NCI-H2029 (cell line): ENCODE measurements around the gene EEA1.

Experiments
- DNase-seq: peaks from one replicate; lab custom pipeline; 2025; lab: John Stamatoyannopoulos, UW

EEA1 gene

DNA sequence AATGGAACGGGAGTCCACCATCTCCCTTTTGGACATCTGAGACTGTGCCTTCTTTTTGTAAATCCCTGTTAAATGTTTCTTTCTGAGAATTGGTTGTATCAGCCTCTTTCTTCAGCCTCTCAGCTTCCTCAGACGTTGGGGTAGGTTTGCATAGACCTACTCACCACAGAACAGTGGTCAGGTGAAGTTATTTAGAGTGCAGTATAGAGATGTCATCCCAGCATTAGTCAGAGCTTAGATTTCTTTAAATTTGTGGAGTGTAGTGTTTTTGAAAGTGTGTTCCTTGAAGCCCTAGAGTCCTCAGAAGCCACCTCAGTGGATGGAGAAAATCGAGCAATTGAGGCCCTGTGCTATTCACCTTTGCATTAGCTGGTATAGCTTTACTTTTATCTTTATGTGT, 8.9 kb upstream of the EEA1 start:
- DNase-seq, result no peak

DNA sequence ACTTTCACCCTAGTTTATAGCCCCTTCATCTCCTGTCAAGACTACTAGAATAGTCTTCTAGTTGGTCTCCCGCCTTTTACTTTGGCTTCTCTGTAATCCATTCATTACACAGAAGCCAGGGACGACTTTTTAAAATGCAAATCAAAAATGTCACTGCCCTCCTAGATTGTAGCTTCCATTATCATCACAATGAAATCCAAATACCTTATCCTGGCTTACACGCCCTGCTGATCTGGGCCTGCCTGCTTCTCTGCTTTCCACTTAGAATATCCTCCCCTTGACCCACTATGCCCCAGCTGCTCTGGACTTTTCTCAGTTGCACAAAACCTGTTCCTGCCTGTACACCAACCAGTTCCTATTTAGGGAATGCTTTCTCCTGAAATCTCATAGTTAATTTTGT, 4.5 kb upstream of the EEA1 start:
- no peak for DNase-seq

DNA sequence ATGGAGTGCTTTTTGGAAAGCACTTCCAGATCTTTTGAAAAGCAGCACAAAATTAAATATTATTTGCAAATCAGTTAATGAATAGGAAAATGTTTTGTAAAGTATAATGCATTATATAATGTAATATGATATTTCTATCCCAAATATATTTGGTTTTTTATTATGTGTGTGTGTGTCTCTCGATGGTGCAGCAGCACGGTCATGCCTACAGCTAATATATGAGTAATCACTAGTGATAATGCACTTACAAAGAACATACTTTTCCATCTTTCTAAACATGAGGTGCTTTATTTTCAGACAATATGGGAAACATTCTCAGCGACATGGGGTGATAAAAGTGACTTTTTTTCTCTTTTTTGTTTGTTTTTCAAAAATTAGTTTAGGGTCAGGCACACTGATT, 1.3 kb upstream of the EEA1 start:
- no peak for DNase-seq

DNA sequence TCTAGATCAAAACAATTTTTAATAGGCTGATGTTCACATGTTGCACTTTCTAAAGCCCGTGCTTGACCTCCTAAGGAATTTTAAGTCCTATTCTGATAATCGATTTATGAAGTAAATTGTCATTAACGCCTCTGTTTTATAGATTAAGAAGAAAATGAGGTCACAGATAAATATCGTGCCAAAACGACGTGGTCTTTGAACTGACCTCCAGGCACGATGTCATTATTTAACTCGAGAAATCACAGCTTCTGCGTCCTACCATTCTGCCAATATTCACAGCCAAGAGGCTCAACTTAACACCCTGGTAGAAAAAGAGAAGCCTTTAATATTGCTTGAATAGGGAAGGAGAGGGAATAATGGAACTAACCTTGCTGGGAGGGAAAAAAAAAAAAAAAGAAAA, 888 bp upstream of the EEA1 start:
- DNase-seq, result no peak

DNA sequence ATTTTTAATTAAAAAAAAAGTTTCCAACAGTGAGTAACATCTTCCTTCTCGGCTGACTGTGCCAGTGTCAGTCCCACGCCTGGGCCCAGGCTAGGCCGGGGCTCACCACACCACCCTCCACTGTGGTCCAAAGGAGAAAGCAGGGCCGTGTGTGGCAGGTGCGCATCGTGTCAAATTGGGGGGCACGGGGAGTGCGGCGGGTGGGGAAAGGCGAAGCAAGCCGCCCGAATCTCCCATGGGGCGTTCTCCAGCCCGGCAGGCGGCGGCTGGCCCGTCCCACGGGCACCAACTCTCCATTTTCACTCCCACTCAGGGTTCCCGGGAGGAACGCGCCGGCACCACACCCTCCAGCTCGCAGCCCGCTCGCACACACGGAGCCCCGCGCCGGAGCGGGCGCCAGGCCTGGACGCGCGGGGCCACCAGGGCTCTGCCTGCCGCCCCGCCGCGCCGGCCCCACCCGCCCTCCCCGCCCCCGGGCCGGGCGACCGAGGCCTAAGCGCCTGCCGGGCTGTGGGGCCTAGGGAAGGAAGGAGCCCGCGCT, 604 bp downstream of the EEA1 start:
- no peak for DNase-seq

DNA sequence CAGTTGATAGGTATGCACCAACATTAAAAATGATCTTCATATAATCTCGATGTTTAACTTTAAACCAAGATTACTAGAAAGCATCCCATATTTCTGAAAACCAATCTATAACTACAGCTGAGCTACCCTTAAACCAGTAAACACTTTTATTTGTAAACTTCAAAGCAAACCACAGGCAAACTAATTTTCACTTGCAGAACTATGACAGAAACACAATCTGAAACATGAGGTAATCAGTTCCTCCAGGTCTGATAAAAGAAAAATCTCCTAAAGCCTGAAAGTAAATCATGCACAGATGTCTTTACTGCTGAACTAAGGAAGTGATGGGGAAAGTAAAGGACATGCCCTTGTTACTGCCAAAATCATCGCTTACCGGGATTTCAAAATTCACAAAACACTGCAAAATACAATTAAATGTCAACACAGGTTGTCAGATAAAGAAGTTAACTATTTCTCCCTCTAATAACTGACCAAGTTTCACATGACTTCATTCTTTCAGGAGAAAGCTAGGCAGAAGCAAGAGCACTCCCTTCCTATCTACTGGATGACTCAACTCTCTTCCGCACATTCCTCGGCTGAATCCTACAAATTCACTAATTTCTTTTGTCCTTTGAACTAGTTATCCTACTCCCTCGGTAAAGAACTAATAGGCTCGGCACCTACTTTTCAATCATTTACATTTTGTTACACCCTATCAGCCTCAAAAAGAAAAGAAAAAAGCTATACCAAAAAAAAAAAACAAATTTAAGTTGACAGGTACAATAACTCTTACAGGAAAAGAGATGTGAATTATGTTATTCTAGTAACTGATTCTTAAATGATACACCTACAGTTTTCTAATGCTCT, 1.4 kb downstream of the EEA1 start:
- DNase-seq, result no peak

DNA sequence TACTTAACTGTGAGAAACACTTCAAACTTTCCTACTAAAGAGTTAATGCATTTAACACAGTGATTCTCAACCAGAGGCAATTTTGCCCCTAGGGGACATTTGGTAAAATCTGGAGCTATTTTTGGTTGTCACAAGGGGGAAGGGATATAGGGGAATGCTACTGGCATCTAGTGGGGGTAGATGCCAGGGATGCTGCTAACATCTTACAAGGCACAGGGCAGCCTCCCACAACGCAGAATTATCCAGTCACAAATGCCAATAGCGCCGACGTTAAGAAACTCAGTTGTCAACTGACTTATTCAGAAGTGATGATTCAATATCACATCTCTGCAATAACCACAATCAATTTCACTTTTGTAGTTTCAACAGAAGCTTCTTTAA, 2.0 kb downstream of the EEA1 start:
- no peak for DNase-seq

DNA sequence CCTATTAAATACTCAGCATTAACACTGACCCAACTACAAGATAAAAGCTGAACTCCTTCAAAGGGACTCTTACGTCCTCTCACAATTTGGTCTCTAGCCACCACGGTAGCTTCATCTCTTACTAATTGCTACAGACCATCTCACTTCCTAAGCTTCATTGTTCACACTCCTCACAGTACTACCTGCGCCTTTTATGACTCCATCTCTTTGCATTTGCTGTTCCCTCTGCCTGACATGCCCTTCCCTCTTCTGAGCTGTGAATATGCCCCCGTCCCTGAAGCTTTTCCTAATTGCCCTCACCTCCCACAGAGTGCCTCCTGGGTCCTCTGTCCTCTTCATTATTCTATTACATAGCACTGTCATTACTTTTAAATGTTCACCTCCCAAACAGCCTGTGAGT, 2.5 kb downstream of the EEA1 start:
- DNase-seq, result no peak

DNA sequence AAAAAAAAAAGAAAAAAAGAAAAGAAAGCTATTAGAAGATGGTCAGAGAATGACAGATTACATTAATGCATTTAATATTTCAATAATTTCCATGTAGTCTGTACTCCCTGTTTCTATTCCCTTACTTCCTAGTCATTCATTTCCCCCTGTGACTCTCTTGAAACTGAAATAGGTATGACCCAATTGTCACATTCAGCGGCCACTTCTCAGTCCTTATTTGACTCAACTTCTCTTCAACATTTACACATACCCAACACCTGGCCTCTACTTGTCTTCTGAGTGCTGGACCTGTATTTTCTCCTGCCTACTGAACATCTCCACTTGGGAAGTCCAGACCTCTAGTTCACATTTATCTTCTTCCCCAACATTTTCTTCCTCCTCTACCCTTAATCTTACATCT, 7.2 kb downstream of the EEA1 start:
- no peak for DNase-seq

DNA sequence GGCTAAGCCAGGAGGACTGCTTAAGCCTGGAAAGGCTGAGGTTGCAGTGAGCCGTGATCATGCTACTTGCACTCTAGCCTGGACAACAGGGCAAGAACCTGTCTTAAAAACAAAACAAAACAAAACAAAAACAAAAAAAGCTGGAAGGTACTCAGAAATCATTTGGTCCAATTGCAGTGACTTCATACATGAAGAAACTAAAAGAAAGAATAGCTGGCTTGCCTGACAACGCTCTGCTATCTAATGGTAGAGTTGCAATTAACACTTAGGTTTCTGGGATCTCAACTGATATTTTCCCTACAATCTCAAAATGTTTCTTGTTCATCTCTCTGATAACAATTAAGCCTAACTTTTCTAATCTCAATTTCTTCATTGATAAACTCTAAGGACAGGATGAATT, 13.7 kb downstream of the EEA1 start:
- no peak for DNase-seq

DNA sequence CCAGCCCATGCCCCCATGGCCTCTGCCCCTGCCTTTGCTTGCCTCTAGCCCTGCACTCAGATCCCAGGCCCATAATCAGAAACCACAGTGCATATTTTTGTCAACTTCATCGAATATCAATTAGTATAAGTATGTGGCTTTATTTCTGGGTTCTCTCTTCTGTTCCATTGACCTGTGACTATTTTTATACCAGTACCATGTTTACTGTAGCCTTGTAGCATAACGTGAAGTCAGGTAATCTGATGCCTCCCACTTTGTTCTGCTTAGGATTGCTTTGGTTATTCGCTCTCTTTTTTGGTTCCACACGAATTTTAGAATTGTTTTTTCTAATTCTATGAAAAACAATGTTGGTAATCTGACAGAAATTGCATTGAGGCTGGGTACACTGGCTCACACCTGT, 14.9 kb downstream of the EEA1 start:
- no peak for DNase-seq

DNA sequence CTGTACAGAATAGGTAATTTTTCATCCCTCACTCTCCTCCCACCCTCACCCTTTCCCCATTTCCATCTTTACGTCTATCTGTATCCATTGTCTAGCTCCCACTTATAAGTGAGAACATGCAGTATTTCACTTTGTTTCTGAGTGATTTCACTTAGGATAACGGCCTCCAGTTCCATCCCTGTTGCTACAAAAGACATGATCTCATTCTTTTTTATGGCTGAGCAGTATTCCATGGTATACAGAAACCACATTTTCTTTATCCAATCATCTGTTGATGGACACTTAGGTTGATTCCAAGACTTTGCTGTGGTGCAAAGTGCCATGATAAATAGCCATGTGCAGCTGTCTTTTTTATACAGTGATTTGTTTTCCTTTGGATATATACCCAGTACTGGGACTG, 16.4 kb downstream of the EEA1 start:
- no peak for DNase-seq

DNA sequence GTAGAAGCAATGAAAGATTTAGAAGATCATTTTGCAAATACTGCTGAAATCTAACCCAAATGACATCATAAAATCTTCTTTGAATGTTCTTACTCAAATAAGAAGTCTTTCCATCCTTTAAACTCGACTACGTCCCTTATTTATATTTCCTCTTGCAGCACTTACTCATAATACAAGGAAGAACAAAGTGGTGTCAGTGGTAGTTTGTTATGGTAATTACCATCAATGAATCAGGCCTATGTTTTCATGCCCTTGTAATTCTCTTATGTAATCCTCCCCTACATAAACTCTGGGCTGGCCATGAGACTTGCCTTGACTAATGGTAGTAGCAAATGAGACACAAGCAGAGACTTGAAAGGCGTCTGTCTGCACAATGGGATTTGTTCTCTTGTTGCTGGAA, 17.0 kb downstream of the EEA1 start:
- no peak for DNase-seq

DNA sequence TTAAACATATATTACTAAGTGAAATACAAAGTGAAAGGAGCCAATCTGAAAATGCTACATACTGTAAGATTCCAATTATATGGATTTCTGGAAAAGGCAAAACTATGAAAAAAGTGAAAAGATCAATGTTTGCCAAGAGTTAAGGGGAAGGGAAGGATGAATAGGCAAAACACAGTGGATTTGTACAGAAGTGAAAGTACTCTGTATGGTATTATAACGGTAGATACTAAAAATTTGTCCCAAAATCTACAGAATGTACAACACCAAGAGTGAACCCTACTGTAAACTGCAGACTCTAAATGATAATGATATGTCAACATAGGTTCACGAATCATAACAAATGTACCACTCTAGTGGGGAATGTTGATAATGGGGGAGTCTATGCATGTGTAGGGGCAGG, 17.8 kb downstream of the EEA1 start:
- no peak for DNase-seq

DNA sequence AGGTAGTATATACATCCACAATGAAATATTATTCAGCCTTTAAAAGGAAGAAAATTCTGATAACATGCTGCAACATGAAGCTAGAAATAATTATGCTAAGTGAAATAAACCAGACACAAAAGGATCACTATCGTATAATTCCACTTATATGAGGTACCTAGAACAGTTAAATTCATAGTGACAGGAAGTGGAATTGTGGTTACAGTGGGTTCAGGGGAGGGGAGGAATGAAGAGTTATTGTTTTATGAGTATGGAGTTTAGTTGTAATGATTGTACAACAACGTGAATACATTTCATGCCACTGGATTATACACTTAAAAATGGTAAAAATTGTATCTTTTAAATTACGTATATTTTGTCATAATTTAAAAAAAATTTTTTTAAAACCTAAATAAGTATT, 21.0 kb downstream of the EEA1 start:
- DNase-seq, result no peak

DNA sequence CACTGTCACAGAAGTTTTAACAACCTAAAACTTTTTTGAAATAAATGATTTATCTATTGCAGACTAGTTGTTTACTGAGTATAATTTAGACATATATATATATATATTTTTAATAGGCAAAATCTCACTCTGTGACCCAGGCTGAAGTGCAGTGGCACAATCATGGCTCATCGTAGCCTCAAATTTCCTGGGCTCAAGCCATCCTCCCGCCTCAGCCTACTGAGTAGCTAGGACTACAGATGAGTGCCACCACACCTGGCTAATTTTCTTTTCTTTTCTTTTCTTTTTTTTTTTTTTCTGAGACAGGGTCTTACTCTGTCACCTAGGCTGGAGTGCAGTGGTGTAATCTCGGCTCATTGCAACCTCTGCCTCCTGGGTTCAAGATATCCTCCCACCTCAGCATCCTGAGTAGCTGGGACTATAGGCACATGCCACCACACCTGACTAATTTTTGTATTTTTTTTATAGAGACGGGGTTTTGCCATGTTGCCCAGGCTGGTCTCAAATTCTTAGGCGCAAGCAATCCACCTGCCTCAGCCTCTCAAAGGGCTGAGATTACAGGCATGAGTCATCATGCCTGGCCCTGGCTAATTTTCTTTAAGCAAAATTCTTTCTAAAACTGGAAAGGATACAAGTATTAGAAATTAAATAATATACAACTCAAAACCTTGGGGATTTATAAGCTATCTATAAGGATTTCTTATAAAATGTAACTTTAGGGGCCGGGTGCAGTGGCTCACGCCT, 23.1 kb downstream of the EEA1 start:
- no peak for DNase-seq

DNA sequence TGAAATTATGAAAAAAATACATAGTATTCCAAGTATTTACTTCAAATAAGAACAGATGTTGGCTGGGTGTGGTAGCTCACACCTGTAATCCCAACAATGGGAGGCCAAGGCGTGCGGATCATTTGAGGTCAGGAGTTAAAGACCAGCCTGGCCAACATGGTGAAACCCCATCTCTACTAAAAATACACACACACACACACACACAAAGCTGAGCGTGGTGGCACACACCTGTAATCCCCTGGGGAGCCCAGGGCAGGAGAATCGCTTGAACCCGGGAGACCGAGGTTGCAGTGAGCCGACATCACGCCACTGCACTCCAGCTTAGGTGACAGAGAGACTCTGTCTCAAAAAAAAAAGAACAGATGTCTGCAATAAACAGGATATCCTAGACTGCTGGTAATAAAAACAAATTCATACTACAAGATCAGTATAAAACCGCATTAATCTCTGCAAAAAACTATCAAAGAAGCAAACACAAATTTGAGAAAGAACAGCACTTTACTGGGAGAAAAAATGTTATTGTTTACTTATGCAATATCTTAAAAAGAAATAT, 23.8 kb downstream of the EEA1 start:
- no peak for DNase-seq

DNA sequence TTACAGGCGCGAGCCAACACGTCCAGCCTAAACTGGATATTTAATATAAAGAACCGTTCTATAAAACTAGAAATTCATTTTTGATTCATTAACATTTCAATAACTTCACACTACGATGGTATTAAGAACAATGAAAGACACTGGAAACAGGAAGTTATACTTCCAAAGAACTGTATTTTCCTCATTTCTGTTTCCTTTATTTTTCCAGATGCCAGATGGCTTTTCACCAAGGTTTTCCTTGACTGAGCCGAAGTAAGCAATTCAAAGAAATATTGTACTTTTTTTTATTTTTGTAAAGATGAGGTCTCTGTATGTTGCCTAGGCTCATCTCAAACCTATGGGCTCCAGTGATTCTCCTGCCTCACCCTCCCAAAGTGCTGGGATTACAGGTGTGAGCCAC, 28.2 kb downstream of the EEA1 start:
- DNase-seq, result no peak

DNA sequence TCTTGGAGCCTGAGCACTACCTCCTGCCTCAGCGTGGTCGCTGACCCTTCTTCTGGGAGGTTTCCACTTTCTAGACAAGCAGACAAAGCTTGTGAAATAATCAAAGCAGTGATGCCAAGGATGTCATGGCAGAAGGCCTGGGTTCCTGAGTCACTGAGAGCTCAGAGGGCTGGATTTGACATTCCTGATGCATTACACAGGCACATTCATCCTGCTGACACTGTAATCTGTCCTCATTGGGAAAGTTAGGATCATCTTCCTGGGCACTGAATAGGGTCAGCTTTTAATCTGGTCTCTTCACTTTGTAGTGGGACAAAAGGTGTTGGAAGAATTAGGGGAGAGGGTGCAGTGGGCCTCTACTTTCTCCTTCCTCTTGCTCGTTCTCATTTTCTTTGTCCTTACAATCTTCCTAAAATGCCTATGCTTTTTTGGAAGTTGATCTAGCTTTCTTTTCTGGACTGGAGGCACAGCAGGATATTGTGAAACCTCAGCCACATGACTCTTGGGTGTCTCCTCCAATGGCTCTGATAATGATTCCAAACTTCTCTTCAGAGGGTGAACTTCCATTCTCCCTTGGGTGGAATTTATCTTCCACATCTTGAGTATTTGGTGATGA, 29.6 kb downstream of the EEA1 start:
- DNase-seq, result no peak

DNA sequence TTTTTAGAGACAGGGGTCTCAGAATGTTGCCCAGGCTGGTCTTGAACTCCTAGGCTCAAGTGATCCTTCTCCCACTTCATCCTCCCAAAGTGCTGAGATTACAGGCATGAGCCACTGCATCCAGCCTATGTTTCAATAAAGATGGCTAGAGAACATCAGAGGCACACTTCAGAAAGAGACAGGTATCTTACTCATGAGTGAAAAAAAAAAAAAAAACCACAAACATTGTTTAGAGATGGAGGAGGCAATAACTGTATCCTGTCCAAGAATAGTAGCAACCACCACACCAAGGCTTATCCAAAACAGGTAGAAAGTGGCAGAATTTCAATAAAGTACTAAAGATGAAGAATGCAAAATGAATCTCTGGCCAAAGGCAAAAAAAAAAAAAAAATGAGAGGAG, 30.3 kb downstream of the EEA1 start:
- DNase-seq, result no peak

DNA sequence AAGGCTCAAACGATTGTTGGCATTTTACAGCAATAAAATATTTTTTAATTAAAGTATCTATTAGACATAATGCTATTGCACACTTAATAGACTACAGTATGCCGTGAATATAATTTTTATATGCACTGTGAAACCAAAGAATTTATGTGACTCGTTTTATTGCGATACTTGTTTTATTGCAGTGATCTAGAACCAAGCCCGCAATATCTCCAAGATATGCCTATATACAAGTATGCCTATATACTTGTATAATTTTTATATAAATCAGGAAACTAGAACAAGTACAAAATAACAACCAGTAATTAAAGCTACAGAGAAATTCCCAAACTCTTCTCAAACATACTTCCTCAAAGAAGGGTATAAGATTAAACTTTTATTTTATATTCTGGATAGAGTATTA, 31.3 kb downstream of the EEA1 start:
- no peak for DNase-seq

DNA sequence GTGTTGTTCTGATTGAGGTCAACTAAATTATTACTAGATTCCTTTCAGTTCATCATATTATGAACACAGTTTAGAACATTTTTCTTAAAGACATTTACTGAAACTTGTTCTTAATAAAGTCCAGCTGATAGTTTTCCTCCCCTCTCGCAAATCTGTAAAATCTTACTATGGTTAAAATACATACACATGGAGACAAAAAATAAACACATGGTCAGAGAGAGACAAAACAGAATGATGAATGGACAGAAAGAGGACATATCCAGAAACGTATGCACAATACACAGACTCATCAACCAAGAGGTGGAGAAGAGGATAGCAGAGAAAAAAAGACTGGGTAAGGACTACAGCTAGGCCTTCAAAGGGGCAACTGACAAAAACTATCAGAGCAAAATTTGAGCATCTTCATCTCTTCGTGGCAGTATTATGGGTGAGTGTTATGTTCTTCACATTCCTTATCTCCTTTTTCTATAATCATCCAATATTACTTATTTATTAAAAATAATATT, 38.4 kb downstream of the EEA1 start:
- no peak for DNase-seq

DNA sequence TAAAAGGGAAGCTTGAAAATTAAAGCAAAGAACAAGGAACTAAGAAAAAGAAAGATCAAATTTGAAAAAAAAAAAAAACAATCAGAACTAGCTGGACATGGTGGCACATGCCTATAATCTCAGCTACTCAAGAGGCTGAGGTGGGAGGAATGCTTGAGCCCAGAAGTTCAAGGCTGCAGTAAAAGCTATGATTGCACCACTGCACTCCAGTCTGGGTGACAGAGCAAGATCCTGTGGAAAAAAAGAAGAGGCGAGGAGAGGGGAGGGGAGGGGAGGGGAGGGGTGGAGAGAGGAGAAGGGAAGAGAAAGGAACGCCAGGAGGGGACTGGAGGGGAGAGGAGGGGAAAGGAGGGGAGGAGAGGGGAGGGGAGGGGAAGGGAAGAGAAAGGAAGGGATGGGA, 43.0 kb downstream of the EEA1 start:
- DNase-seq, result no peak
